Peyer's patch (tissue), 4 donors: ENCODE measurements around the gene OR10V1. TPM values are rescaled to one million over a fixed set of nuclear protein-coding genes. Genes with fewer than 3 reads are reported as not detected.

ENCODE experiments used
- DNase-seq, 3 donors: peaks; one replicate each; pipeline ENCODE4 v3.0.0-alpha.2; 2017 to 2019
- H3K27ac ChIP-seq, 4 donors: fragments of 200-600 bp; sonication (generic); one replicate each; pipeline ENCODE4 v1.5.1; 2016 to 2019
- H3K27me3 ChIP-seq, 2 donors: fragments of 200-600 bp; sonication (generic); one replicate each; pipeline ENCODE4 v1.5.1; 2019
- H3K36me3 ChIP-seq, 3 donors: fragments of 200-600 bp; sonication (generic); one replicate each; pipeline ENCODE4 v1.5.1; 2016 to 2019
- H3K4me1 ChIP-seq, 4 donors: fragments of 200-600 bp; sonication (generic); one replicate each; pipeline ENCODE4 v1.5.1; 2016 to 2019
- H3K4me3 ChIP-seq, 4 donors: fragments of 200-600 bp; sonication (generic); 1 replicate in 3 of 4; 2 replicates in 1 of 4; pipeline ENCODE4 v1.5.1; 2016 to 2019; ENCODE audit warnings: mild to moderate bottlenecking in 1 of 4
- H3K9me3 ChIP-seq, 4 donors: fragments of 200-600 bp; sonication (generic); one replicate each; pipeline ENCODE4 v1.5.1; 2016 to 2019; ENCODE audit warnings: mild to moderate bottlenecking in 1 of 4
- CTCF ChIP-seq, 6 experiments: fragments of 450-650 bp in 4 of 6; fragments of 200-600 bp in 2 of 6; sonication (generic) in 1 of 6; IDR thresholded peaks; one replicate each; pipeline ENCODE4 v1.5.1; 2017 to 2019; ENCODE audit warnings: antibody characterized with exemption in 6 of 6, mild to moderate bottlenecking in 3 of 6, moderate library complexity in 1 of 6
- POLR2A ChIP-seq, 2 donors: fragments of 450-650 bp; IDR thresholded peaks; one replicate each; pipeline ENCODE4 v1.5.1; 2017; ENCODE audit warnings: antibody characterized with exemption in 2 of 2, mild to moderate bottlenecking in 2 of 2, moderate library complexity in 2 of 2
- total RNA-seq, 4 donors: library from RNA; depleted of rRNA; stranded (reverse); fragments of >200 nt; gene quantifications; one replicate each; pipeline ENCODE4 v1.1.0, GENCODE V29; 2016

Gene OR10V1
- total RNA-seq, 4 donors from 2014 or later, result not detected

GRCh38 chr11:59666969-59667368, 46.7 kb downstream of the OR10V1 start:
- Histone ChIP-seq H3K4me1 (peaks cover 4 to 28% (median 8%) of the 10 kb centered on the region in 4 donors), H3K27ac (peak overlapping the region in 1 of 4 donors; percentile 99), H3K4me3 (peak overlapping the region in 2 of 4 donors; percentile 3 to 99)

More at GRCh38 chr11:59666969-59667368, 46.7 kb downstream of the OR10V1 start:
- Histone ChIP-seq H3K27me3 (no peaks in the 10 kb centered on the region), H3K9me3 (no peaks in the 10 kb centered on the region), H3K36me3 (peaks cover 0 to 41% (median 0%) of the 10 kb centered on the region in 3 donors)
- no peak for DNase-seq
- TF ChIP-seq CTCF (IDR thresholded peaks at IDR 0.05), result no peak
- TF ChIP-seq POLR2A (IDR thresholded peaks at IDR 0.05), result no peak

Other genes with a start within 250 kb of the OR10V1 start
- gene OR4D10, start 240.5 kb downstream of the OR10V1 start, total RNA-seq, result not detected
- gene OR4D11, start 210.3 kb downstream of the OR10V1 start, total RNA-seq, result not detected
- gene OR4D9, start 202.3 kb downstream of the OR10V1 start, total RNA-seq, result not detected
- gene OSBP, start 98.1 kb downstream of the OR10V1 start, total RNA-seq, result 100 to 1,000 TPM in 1 of 4 donors, 10 to 100 TPM in 3; 53.8 to 106 (median 58.7) TPM
- gene PATL1, start 44.8 kb downstream of the OR10V1 start, total RNA-seq, result 10 to 100 TPM; 19.0 to 25.6 (median 22.9) TPM
- 100 to 1,000 TPM in 3 of 4 donors, 10 to 100 TPM in 1; 77.7 to 167 (median 121) TPM for gene STX3, start 41.5 kb upstream of the OR10V1 start, total RNA-seq
- gene MRPL16, start 96.9 kb upstream of the OR10V1 start, total RNA-seq, result 10 to 100 TPM; 25.9 to 80.9 (median 46.0) TPM
- gene CBLIF, start 131.7 kb upstream of the OR10V1 start, total RNA-seq, result not detected
- not detected for gene TCN1, start 152.6 kb upstream of the OR10V1 start, total RNA-seq
- not detected for gene OOSP3, start 164.9 kb upstream of the OR10V1 start, total RNA-seq
- gene OOSP1, start 224.6 kb upstream of the OR10V1 start, total RNA-seq, result not detected